ENCODE data around the gene FAP.

Gene FAP

DNA sequence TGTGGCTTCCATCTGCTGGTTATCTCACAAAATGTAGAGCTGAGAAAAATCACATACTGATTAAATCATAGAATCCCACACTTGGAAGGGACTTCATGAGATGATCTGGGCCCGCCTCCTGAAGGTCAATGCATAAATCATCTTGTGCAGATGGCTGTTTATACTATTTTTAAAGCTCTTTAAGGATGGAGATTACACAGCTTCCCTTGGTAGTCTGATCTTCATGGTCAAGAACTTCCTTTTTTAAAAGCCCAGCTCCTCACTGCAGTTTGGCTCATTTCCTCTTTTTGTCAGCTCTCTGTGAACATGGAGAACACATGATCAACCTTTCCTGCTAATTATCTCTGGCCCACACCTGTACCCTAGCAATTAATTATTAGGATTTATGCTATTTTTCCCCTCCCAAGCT, 117.1 kb downstream of the FAP start:
- DNase-seq (ENCODE audit: low read depth), result no peak

DNA sequence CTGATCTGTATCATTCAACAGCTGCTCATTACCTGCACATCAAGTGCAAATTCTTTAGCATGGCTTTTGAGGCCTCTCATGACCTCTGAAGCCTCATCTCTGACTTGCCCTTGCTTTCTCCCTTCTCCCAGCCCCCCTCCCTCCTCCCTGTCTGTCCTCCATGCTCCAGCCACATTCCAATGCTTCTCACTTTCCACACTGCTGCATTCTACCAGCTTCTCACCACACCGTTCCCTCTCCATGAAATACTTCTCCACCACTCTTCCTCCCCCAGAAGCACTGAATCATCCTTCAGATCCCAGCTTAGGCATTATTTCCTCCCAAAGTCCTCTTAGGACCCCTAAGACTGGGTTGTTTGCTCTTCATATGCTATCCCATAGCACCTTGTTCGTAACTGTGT, 118.1 kb downstream of the FAP start:
- DNase-seq (ENCODE audit: low read depth), result no peak

DNA sequence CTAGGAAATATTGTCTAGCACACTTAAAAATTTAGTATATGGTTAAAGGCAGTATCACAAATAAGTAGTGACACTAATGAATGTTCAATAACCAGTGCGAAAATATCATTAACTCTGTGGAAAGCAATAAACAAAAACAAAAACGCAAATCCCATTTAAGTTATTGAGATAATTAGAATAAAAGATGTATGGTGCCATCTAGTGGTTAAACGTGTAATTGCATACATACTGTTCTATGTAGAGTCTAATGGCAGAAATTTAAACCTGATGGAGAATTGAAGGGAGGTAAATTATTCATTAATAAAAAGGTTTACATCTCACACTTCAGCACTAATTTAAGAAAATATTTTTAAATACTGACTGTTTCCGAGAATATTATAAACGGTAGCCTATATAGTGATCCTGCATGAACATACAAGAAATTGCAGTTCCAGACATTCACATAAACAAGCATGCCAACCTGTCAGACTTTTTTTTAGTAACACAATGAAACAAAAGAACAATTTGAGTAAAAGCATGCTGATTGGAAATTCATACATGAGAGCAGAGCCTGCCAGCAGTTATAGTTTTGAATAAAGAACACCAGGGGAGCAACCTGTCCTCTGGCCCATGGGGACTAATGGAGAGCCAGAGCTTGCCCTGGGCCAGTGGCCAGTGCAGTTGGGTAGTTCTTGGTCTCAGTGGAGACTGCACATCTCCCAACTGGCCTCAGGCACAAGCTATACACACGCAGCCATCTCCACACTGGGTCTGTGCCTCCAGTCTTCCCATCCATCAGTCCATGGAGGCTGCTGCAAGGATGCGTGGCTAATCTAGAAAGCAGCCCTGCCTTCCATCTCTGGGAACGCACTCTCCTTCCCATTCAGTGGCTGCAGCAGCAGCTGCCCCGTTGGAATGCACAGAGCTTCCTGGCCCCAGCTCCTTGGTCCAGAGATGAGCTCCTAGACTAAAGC, 119.2 kb downstream of the FAP start:
- no peak for DNase-seq (ENCODE audit: low read depth)
